ENCODE results near the gene CCDC13. TPM values are rescaled to one million over a fixed set of nuclear protein-coding genes. Genes with fewer than 3 reads are reported as not detected.
A peak's percentile ranks its signal among the peaks of the same experiment; 100 is the strongest.

Gene CCDC13
- polyA plus RNA-seq, 1 donor (not counting 4 experiments of a cell fraction or from before 2014, with no cell fraction given) = 0.21 TPM

GRCh38 chr3:42733501-42734262 is 39.4 kb downstream of the CCDC13 start:
- no peak overlapping the region for H3K4me3 ChIP-seq (ENCODE audit: control insufficient read depth in 2 of 3, extremely low read depth in 1 of 3, insufficient read depth in 2 of 3, low read depth in 1 of 3, low read length in 3 of 3)
- H3K27ac ChIP-seq (ENCODE audit: control insufficient read depth, insufficient read depth, low read length) = no peak overlapping the region
- no peak overlapping the region for H3K4me2 ChIP-seq (ENCODE audit: control insufficient read depth, extremely low read depth, insufficient read depth, low read depth, low read length)
- no peaks in the 10 kb centered on the region for H3K9me1 ChIP-seq (ENCODE audit: control insufficient read depth, extremely low read depth, insufficient read depth, low read length)
- H3K36me3 ChIP-seq (ENCODE audit: control insufficient read depth in 2 of 2, extremely low read depth in 1 of 2, insufficient read depth in 2 of 2, low read length in 2 of 2) = no peaks in the 10 kb centered on the region
- dilution Hi-C loops (cut with MboI; ENCODE audit: extremely low pct_ligation_motif_present, low sequenced_read_pairs) = no loop called here
- H3K79me2 ChIP-seq (ENCODE audit: control insufficient read depth, insufficient read depth, low read length) = no peaks in the 10 kb centered on the region
- H3K4me1 ChIP-seq (ENCODE audit: control insufficient read depth, extremely low read depth, insufficient read depth, low read length) = no peaks in the 10 kb centered on the region
- TF ChIP-seq, protein P1, sequence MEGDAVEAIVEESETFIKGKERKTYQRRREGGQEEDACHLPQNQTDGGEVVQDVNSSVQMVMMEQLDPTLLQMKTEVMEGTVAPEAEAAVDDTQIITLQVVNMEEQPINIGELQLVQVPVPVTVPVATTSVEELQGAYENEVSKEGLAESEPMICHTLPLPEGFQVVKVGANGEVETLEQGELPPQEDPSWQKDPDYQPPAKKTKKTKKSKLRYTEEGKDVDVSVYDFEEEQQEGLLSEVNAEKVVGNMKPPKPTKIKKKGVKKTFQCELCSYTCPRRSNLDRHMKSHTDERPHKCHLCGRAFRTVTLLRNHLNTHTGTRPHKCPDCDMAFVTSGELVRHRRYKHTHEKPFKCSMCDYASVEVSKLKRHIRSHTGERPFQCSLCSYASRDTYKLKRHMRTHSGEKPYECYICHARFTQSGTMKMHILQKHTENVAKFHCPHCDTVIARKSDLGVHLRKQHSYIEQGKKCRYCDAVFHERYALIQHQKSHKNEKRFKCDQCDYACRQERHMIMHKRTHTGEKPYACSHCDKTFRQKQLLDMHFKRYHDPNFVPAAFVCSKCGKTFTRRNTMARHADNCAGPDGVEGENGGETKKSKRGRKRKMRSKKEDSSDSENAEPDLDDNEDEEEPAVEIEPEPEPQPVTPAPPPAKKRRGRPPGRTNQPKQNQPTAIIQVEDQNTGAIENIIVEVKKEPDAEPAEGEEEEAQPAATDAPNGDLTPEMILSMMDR (optimal IDR thresholded peaks at IDR 0.05 in 1 of 3, IDR thresholded peaks at IDR 0.05 in 1 of 3, conservative IDR thresholded peaks at IDR 0.05 in 1 of 3; ENCODE audit: extremely low read depth in 1 of 3, insufficient read depth in 2 of 3, low read length in 3 of 3) = no peak
- no peak for TF ChIP-seq EZH2 (IDR thresholded peaks at IDR 0.05; ENCODE audit: low read length)
- FAIRE-seq (no peak), DNase-seq (ENCODE audit: low read depth, low spot score) (no peak)
- no peak overlapping the region for H2AFZ ChIP-seq (ENCODE audit: control insufficient read depth, low read length)
- H3K27me3 ChIP-seq (ENCODE audit: control insufficient read depth, extremely low read depth, insufficient read depth, low read length) = peaks cover 4% of the 10 kb centered on the region
- no peaks in the 10 kb centered on the region for H3K9me3 ChIP-seq (ENCODE audit: control insufficient read depth, low read depth, low read length)
- H4K20me1 ChIP-seq (ENCODE audit: control insufficient read depth, extremely low read depth, insufficient read depth, low read length) = no peaks in the 10 kb centered on the region
- no peak overlapping the region for H3K9ac ChIP-seq (ENCODE audit: control insufficient read depth, extremely low read depth, insufficient read depth, low read length)

GRCh38 chr3:42732829-42733459 is 40.1 kb downstream of the CCDC13 start:
- no peak overlapping the region for H3K27ac ChIP-seq (ENCODE audit: control insufficient read depth, insufficient read depth, low read length)
- H3K36me3 ChIP-seq (ENCODE audit: control insufficient read depth in 2 of 2, extremely low read depth in 1 of 2, insufficient read depth in 2 of 2, low read length in 2 of 2) = no peaks in the 10 kb centered on the region
- no peaks in the 10 kb centered on the region for H3K9me3 ChIP-seq (ENCODE audit: control insufficient read depth, low read depth, low read length)
- no peak overlapping the region for H3K9ac ChIP-seq (ENCODE audit: control insufficient read depth, extremely low read depth, insufficient read depth, low read length)
- dilution Hi-C loops (cut with MboI; ENCODE audit: extremely low pct_ligation_motif_present, low sequenced_read_pairs) = no loop called here
- no peak for TF ChIP-seq EZH2 (IDR thresholded peaks at IDR 0.05; ENCODE audit: low read length)
- TF ChIP-seq, protein P1 (optimal IDR thresholded peaks at IDR 0.05 in 1 of 3, IDR thresholded peaks at IDR 0.05 in 1 of 3, conservative IDR thresholded peaks at IDR 0.05 in 1 of 3; ENCODE audit: extremely low read depth in 1 of 3, insufficient read depth in 2 of 3, low read length in 3 of 3) = peak in 1 of 3 experiments; percentile 3
- peaks cover 6% of the 10 kb centered on the region for H3K27me3 ChIP-seq (ENCODE audit: control insufficient read depth, extremely low read depth, insufficient read depth, low read length)
- no peaks in the 10 kb centered on the region for H4K20me1 ChIP-seq (ENCODE audit: control insufficient read depth, extremely low read depth, insufficient read depth, low read length)
- H3K4me1 ChIP-seq (ENCODE audit: control insufficient read depth, extremely low read depth, insufficient read depth, low read length) = no peaks in the 10 kb centered on the region
- H3K4me2 ChIP-seq (ENCODE audit: control insufficient read depth, extremely low read depth, insufficient read depth, low read depth, low read length) = no peak overlapping the region
- no peak overlapping the region for H3K4me3 ChIP-seq (ENCODE audit: control insufficient read depth in 2 of 3, extremely low read depth in 1 of 3, insufficient read depth in 2 of 3, low read depth in 1 of 3, low read length in 3 of 3)
- DNase-seq (ENCODE audit: low read depth, low spot score) = no peak
- no peak for FAIRE-seq
- no peaks in the 10 kb centered on the region for H3K9me1 ChIP-seq (ENCODE audit: control insufficient read depth, extremely low read depth, insufficient read depth, low read length)
- H2AFZ ChIP-seq (ENCODE audit: control insufficient read depth, low read length) = no peak overlapping the region
- H3K79me2 ChIP-seq (ENCODE audit: control insufficient read depth, insufficient read depth, low read length) = no peaks in the 10 kb centered on the region
